ENCODE results near the gene PARP1.

GRCh38 chr1:226344441-226345259, 63.2 kb downstream of the PARP1 start:
- no peak for TF ChIP-seq EZH2 (IDR thresholded peaks at IDR 0.05; ENCODE audit: low read depth)
- TF ChIP-seq CTCF (conservative IDR thresholded peaks at IDR 0.05) = no peak

All from PC-9 (cell line).